ENCODE measurements around the gene SLC45A1.
A peak's percentile ranks its signal among the peaks of the same experiment; 100 is the strongest.

Gene SLC45A1

DNA sequence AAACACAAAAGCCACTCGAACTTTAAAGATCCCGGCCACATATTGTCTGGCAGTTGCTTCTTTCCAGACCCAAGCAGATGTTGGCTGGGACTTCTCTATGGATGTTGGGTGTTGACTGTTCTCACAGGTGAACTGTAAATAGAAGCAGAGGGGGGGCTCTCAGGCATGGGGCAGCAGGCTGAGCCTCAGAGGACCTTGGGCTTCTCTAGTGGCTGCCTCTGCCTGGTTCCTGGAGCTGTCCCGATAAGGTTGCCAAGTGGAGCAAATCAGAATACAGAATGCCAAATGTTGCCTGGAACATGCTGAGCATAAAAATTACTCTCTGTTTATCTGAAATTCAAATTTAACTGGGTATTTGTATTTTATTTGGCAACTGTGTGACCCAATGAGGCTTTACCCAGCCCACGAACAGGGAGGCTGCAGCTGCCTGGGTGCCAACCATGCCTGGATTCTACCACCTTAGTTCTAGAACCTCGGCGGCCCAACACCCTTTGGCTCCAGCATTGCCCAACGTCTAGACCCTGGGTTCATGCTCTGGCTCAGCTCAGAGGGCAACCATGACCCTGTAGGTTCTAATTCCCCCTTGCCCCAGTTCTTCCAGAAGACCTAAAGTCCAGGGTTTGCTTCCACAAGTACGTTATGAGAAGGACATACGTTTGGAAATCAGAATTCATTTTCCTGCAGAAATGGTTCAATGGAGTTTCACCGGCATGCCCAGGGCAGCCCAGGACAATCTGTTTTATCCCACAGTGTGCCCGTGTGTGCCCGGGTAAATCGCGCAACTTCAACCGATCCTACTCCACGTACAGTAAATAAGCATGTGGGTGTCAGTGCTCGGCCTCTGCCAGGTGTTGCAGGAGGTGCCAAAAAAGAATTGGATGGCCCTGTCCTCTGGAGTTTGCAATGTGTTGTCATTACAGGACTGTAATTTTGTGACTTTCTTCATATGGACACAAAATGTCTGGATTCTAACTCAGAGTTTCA is 5.4 kb upstream of the SLC45A1 start:
- no peak for DNase-seq

DNA sequence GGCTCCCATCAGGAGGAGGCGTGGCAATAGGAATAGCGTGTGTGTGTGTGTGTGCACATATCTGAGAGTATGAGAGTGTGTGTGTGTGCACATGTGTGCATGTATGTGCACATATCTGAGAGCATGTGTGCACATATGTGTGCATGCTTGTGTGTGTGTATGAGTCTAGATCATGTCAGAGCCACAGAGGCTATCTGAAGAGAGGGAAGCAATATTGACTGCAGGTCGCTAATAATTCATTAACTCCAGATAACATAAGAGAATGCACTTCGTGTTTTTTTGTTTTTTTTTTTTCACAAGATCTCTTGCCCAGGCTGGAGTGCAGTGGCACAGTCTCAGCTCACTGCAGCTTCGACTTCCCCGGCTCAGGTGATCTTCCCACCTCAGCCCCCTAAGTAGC is 4.7 kb upstream of the SLC45A1 start:
- DNase-seq = no peak

DNA sequence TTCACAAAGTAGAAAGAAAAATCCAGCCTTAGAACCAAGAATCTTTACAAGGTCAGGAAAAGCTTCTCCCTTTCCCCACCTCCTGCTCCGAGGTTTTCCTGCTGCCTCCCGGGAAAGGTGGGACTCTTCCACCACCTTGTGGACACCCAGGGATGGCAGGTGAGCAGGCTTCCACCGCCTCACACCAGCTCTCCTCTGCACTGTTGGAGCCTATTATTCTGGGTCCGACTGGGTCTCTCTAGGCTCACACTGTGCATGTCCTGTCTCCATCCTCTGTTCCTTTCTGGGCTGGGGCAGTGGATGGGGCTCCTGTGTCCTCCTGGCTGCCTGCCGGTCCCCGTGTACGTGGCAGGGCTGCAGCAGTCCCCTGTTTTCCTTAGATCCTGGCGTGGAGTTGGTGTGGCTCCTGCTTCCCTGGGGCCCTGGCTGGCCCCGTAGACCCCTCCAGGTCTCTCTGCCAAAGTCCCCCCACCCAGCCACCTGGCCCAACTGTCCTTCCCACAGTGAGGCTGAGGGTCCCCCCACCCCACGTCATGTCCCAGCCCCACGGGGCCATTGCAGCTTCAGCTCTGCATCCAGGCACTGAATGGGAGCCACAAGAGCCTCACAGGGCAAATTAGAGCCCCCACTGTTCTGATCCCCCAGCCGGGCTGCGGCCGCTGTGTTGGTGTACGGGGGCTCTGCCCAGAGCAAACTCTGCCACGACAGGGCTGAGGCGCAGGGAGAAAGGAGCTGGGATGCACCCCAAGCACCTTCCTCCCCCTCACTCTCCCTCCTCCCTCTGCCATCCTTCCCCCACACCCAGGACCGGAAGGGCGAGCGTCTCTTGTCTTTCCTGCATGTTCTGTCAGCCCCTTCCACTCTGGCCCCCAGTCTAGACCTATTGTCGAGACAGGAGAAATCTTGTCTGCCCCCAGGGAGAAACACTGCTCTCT is 3.3 kb upstream of the SLC45A1 start:
- peak; percentile 67 for DNase-seq

GRCh38 chr1:8315573-8316475 is 2.1 kb upstream of the SLC45A1 start:
- no peak for DNase-seq

DNA sequence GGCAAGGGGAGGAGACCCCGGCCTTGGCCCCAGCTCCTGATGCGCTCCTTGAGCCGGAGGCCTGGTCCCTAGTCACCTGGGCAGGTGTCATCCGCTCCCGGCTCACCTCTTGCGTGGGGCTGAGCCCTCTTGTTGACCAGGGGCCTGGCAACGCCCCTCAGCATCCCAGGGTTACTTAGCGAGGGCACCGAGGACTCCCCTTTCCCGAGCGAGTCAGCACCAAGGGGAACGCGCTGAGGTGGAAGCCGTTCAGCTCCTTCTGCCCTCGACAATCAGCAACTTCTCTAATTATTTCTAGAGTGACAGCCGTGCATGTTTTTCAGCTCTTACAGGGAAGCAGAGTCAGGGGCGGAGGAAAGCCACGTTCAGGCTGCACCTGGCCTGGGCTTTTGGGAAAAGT is 522 bp downstream of the SLC45A1 start:
- peak; percentile 27 for DNase-seq

DNA sequence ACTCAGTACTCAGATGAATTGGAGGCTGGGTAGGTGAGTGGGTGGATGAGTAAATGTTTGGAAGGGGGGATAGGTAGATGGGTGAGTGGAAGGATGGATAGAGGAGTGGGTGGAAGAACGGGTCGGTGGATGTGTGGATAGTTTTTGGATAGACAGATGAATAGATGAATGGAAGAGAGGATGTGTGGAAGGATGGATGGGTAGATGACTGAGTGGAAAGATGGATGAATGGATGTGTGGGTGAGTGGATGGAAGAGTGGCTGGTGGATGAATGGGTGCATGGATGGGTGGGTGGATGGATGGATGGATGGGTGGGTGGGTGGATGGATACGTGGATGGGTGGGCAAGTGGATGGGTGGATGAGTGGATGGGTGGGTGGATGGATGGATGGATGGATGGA is 3.7 kb downstream of the SLC45A1 start:
- DNase-seq = no peak

GRCh38 chr1:8323706-8324105 is 5.8 kb downstream of the SLC45A1 start:
- DNase-seq = no peak

GRCh38 chr1:8324176-8324810 is 6.4 kb downstream of the SLC45A1 start:
- no peak for DNase-seq

DNA sequence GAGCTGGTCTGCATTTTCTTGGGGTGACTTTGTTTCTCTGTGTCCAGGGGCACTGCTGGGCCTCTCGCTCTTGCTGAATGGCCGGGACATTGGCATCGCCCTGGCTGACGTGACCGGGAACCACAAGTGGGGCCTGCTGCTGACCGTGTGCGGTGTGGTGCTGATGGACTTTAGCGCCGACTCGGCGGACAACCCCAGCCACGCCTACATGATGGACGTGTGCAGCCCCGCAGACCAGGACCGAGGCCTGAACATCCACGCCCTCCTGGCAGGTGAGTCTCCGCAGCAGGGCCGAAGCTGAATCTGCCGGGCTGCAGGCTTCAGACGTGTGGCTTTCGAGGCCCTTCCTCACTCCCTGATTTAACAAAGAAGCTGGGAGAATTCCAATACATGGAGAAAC is 7.9 kb downstream of the SLC45A1 start:
- no peak for DNase-seq

- DNase-seq = no peak
Observed at GRCh38 chr1:8326265-8326664, 8.4 kb downstream of the SLC45A1 start.

GRCh38 chr1:8328271-8328670 is 10.4 kb downstream of the SLC45A1 start:
- DNase-seq = no peak

DNA sequence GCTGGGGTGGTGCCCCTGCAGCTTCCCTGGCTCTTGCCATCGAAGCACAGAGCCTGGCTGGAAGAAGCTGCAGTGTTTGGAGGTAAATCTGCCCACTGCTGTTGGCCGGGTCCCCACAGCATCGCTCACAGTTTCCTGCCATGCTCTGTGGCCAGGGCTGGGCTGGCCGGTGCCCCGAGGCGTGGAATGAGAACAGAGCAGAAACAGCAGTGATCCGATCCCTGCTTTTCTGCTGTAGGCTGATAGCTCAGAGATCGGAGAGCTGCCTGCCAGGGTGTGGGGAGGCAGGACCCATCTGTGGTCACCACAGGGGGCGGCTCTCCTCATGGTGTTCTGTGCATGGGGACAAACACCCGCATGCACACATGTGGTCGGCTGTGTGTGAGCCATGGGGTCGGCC is 11.5 kb downstream of the SLC45A1 start:
- no peak for DNase-seq

- no peak for DNase-seq
Observed at GRCh38 chr1:8329858-8330257, 11.9 kb downstream of the SLC45A1 start.

- no peak for DNase-seq
Observed at GRCh38 chr1:8330271-8331125, 12.6 kb downstream of the SLC45A1 start.

DNA sequence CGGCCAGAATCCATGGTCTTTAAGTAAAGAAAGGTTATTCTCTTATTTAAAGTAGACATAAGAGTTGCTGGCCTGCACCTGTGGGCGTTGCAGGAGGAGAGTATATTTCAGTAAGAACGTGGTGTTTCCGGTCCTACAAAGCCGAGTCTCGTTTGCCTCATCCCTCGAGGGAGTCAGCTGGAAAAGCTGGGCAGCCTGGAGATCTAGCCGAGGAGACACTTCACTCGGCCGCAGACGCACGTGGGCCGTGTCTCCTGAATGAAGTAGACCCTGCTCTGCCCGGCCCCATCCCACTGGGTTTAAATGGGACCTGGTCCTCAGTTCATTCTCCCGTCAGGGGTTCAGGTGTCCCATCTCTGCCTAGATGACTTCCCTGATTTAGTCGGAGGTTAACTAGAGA is 14.9 kb downstream of the SLC45A1 start:
- no peak for DNase-seq

GRCh38 chr1:8333246-8333987 is 15.5 kb downstream of the SLC45A1 start:
- no peak for DNase-seq

DNA sequence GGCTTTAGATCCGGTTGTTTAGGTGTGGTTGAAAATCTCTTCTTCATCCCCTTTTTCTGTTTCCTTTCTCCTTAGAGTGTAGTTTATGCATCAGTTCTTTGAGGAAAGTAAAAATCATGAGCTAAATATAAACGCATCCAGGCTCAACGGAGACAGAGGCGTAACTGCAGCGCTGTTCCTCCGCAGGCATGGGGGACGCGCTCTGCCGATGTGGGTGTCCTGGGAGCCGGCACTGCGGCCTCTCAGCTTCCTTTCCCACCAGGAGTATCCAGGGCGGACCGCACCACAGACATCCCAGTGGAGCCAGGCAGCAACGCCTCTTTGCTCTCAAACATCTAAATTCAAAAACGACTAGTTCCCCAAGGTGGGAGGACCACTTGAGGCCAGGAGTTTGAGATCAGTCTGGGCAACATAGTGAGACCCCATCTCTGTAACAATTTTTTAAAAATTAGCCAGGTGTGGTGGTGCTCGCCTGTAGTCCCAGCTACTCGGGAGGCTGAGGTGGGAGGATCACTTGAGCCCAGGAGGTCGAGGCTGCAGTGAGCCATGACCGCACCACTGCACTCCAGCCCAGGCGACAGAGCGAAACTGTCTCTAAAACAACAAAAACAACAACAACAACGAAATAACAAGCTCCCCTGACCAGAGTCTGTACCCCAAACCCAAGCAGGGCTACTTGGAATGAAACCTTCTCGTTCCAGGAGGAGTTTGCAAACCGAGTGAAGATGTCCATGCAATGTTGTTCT is 16.4 kb downstream of the SLC45A1 start:
- DNase-seq = no peak

GRCh38 chr1:8335246-8335645 is 17.3 kb downstream of the SLC45A1 start:
- no peak for DNase-seq

- no peak for DNase-seq
Observed at GRCh38 chr1:8337776-8338525, 20.0 kb downstream of the SLC45A1 start.
